GM18511 (cell line): Measurements from ENCODE around the gene RSKR.
"Not testable (repeated sequence)": the region's sequence is repeated elsewhere in the genome, so short reads cannot be mapped to it uniquely, and the experiment has no call there.

Experiments used
- ATAC-seq: cut with Tn5 transposase; IDR thresholded peaks from one replicate; pipeline ENCODE4 v1.9.1; 2021; ENCODE audit warnings: mild to moderate bottlenecking, moderate library complexity; ENCODE audit not compliant: unreplicated experiment

RSKR gene

DNA sequence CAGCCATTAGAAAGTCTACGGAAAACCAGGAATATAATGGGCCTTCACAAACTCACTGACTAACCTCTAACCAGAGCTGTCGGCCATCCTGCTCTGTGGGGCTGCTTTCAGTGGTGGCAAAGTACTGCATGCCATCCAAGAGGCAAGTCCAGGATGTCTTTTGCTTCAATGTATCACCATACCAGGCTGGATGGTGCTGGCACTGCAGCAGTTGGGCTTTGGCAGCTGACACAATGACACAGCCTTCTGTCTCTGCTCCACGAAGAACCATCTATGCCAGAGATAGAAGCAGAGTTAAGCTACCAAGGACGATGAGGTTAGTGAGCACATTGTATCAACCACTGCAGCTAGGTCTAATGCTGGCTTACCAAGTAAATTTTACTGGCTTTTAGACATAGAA lies 9.7 kb upstream of the RSKR start:
- no peak for ATAC-seq

DNA sequence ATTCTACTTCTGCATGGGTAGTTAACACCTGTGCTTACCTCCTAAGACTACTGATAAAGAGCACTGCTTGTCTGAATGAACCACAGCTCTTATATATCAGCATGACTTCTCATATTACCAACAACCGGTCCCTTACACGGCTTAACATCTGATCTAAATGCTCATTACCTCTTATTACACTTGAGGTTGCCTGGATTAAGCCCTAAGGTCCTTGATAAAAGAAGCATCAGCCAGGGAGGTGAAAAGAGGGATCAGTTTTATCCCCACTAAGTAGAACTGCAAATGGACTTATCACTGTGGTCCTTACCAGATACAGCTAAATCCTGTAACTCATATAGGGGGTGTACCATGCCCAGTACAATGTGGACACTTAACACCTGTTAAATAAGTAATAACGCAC lies 8.2 kb upstream of the RSKR start:
- no peak for ATAC-seq

DNA sequence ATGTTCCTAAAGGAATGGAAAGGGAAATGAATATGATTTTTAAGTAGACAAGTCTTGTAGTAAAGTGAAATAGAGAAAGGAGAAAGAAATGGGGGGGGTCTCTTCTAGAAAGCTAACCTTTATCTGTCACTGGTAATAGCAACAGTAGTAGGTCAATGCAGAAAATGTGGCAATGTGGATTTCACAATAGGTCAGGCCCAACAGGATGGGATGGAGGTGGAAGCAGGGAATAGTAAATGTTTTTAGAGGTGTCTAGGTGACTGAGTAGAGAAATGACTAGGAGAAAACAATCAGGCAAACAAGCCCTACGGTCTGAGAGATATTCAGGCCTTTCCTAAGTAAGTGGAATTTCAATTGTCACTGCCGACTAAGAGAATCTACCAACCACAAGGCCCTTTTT lies 6.0 kb upstream of the RSKR start:
- no peak for ATAC-seq

DNA sequence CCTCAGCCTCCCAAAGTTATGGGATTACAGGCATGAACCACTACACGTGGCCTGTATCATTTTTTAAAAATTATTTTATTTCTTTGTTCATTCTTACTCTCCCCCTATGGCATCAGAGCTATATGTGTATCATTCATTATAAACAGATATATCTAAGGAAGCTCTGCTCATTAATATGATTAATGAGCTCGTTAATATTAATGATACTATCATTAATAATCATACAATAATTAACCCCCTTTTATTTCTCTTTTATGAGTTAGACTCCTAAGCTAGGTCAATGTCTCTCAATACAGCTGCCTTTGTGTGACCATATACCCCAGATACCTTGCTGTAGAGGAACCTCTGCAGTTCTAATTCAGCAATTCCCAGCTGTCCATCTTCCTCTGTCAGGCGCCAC lies 4.5 kb upstream of the RSKR start:
- ATAC-seq, result no peak

DNA sequence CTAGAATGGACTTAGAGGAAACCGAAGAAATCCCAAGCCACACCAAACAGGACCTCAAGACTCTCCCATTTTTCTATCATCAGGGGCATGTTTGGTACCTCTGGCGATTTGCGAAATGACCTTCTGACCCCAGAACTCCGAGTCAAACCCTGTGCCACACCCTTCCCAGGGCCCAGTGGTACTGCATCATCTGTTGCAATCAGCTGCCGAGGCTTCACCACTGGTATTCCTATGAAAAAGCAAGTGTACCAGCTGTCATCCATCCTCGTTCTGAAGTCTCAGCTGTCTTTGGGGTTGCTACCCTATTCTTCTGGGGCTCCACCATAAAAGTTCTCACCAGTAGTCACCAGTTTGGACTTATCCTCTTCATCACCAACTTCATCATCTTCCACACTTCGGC lies 2.3 kb upstream of the RSKR start:
- no peak for ATAC-seq

DNA sequence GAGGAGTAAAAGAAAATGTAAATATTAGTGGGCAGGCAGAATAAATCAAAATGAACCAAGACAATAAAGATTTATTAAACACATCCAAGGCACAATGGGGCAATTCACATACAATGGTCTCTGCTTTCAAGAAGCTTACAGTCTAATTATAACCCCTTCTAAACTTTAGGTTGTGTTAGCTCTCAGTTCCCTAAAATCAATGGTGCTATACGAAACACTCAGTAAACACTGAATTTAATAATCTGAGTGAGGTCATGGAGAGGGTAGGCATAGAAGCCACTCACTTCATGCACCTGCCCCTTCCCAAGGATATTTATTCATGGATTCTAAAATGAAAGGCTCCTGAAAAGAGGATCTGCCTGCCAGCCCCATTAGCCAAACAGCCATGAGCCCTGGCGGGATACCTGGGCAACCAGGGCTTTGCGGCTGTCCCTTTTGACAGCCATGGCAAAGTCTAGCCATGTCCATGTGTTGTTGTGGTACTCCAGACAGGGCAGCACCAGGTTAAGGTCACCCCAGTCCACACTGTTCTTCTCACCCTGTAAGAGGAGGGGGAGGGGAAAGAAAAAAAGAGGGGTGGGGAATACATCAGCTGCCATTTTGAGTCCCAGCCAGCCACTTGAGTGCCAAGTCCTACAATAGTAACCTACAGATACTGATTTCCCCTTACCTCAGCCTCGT lies 1.4 kb upstream of the RSKR start:
- no peak for ATAC-seq

DNA sequence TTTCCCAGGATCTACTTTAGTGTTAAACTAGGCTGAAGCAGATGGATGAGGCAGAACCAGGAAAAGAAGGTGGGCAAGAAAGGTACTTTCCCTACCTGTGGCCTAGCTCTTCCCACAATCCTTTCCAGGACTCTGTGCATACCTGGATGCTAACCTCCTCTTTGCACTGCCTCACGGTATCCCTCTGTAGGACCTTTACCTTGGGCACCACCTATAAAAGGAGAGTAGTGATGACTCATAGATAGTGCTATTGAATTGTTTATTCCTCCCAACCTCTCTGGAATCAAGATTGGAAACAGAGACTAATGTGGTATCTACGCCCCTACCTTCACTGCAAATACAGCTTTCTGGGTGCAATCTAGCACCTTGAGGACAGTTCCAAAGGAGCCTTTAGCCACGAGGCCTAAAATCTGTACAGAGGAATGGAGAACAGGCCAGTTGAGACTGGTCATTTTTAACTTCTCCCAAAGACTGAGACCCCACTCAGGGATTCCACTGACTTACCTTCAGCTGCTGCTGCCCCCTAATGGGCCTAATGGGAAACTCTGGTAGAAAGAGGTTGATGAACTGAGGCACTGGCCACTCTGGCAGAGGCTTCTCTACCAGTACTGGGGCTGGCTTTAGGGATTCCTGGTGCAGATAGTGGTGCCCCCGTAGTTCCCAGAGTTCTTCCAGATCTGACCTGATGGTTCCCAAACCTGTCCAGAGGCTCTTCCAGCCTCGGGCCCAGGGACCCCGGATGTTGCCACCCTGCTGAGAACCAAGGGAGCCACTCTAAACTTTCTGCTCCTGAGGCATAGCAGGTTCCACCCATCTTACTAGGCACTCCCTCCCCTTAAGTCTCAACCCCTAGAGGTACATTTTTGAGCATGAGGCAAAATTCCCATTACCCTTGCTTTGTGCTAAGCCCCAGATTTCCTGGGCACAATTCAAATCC lies 781 bp downstream of the RSKR start:
- no peak for ATAC-seq

DNA sequence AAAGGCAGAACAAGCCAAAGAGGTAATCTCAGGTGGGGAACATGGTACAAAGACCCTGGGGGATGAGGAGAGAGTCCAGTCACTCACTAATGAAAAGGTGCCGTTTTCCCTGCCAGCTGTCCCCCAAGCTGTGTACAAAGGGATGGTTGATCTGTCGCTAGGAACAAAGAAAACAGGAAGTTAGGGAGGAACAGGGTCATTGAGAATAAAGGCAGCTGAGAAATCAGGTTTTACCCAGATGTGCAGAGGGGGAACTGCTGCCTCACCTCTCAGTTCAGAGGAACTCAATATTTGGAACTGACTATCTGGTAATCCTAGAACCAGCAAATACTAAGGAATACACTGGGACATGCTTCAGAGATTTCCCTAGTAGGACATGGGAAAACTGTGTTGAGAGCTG lies 1.5 kb downstream of the RSKR start:
- ATAC-seq, result no peak

DNA sequence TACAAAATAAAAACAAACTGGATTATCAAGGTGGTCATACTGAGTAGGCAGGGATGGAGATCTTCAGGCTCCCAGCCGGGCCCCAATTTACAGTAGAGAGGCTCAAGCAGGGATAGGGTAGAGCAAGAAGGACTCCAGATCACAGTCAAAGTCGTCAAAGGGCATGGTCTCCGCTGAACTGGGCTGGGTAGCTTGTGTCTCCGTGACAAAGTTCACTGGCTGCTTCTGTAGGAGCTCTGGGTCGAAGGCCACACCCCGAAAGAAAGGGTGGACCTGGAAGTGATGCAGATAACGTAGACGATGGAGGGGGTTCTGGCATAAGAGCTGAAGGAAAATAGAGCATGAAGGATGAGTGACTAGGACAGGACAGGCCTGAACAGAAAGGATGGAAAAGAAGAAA lies 3.6 kb downstream of the RSKR start:
- ATAC-seq, result no peak

DNA sequence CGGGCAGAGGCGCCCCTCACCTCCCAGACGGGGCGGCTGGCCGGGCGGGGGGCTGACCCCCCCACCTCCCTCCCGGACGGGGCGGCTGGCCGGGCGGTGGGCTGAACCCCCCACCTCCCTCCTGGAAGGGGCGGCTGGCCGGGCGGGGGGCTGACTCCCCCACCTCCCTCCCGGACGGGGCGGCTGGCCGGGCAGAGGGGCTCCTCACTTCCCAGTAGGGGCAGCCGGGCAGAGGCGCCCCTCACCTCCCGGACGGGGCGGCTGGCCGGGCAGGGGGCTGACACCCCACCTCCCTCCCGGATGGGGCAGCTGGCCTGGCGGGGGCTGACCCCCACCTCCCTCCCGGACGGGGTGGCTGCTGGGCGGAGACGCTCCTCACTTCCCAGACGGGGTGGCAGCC lies 10.0 kb downstream of the RSKR start:
- not testable (repeated sequence) for ATAC-seq

DNA sequence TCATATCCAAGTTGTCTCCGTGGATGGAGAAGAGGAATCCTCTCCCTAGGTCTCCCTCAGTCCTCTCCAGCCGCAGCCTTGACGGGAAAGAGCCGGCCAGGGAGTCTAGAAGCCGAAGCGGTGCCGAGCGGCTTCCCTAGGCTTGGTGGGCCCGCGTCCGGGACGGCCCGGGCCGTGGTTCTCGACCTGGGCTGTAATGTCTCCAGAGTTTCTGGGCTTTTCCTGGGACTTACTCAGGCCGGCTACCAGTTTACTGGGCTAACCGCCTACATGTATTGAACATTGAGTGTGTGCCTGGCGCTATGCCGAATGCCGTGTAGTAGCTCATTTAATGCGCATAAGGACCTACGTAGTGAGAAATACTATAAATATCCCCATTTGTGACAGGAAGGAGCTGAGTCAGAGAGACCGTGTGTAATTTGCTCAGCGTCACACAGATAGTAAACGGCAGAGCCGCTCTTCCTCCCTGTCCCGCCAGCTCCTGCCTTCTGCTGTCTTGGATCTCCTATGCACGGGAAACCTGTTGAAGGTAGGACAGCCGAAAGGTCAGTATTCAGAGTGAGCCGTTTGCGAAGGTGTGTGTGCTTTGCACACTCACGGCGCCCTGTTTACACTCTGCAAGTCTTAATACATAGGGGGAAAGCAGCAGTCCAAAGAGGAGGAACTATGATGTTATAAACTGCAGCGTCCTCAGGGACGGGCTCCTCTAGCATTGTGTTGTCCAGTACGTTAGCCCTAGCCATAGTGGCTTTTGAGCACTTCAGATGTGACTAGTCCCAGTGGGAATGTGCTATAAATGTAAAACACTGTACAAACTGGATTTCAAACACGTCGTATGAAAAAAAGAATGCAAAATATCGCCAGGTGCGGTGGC lies 14.4 kb downstream of the RSKR start:
- peak; percentile 54 for ATAC-seq

DNA sequence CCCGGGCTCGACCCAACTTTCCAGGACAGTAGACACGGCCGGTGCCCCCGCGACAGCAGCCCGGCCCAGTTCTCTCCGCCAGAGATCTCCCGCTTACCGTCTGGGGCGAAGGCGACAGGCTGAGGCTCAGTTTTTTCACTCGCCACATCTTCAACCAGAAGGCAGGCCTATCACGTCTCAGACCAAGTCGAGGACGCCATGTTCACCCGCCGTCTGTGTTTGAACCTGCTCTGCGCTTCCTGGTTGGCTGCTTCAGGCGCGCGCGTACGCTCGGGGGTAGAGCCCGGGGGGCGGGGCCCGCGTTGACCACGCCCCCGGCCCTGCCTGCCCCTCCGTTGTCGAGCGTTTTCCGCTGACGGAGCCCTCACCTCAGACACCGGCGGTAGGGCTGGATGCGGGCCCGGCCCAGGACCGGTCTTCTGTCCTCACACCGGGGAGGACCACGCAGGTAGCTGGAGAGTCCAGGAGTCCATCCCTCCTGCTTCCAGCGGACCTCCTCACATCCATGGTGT lies 15.1 kb downstream of the RSKR start, which contains the start of gene SPAG5:
SPAG5 (minus strand) TSS at position 227 of the 512 bp plus-strand sequence; CDS start at position 148, 79 bp downstream.
- ATAC-seq, result peak; percentile 92

DNA sequence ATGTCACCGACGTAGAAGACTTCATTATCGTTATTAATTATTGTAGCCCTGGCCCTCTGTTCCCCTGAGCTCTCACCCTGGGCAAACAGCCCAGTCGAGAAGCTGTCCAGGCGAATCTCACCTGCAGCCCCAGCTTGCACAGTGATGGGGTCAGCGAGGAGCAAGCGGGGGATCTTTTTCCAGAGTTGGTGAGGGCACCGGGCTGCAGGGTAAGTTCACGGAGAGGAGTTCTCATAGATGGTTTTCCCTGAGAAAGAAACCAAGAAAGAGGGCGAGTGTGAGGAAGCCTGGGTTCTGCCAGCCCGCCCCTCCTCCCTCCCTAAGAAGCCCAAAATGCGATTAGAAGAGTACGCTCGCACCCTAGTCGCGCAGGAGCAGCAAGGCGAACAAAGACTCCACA lies 15.6 kb downstream of the RSKR start:
- no peak for ATAC-seq

DNA sequence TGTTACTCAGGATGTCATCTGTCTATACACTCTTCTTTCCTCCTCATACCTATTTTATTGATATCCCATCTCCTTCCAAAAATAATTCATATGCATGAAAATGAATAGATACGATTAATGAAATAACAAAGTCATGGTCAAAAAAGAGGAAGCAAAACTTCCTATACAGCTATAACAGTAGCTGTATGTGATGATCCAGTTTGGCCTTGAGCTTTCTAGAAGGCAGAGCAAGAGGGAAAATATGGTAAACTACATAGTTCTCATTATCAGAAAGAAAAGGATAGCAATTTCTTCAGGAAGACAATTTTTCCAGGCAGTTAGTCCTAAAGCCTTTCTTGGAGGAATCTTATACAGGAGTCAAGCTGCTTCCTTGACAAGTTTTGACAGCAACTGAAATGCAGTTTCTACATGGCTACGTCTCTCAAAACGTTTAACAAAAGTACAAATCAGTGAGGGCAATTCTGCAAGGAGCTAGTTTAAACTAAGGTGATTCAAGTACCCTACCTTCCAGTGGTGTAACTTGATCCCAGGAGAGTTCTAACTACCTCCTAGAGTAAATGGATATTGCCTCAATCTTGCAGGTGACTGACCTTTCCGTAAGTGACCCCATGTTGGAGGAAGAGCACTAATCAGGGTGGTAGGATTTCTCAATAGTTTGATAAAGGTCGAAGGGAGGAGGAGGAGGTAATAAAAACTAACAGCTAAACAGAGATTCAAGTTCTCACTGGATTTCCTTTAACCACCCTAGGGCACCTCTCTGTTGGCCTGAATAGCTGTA lies 16.2 kb downstream of the RSKR start:
- no peak for ATAC-seq

DNA sequence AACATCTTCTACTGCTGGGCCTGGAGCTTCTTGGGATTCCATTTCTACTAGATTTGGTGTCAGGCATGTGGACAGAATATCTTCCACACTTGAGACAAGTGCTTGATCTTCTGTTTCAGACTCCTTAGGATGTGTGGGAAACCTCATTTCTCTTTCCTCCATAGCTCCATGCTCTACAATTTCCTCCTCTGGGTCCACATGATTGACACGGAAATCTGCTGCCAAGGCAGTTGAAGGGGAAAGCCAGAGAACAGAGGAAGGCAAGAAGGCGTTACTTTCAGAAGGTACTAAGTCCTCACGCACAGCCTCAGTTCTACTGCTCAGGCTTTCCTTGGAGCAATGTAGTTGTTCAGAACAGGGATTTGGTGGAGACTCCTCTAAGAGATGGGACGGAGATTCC lies 21.7 kb downstream of the RSKR start:
- ATAC-seq, result no peak

DNA sequence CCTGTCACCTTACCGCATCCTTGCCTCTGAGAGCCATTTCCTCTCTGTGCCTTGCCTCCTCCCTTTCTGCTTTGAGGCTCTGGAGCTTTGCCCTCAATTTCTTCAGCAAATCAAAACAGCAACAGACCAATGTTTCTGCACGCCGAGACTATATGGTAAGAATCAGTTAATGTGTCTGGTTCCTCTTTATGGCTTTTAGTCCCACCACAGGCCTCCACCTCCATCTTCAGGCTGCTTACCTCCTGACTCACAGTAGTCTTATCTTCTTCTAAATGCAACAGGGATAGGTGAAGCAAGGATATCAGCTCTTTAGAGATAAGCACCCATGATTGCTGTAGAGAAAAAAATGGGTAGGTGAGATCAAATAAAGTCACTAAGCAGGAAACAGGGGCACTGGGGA lies 28.1 kb downstream of the RSKR start:
- no peak for ATAC-seq

DNA sequence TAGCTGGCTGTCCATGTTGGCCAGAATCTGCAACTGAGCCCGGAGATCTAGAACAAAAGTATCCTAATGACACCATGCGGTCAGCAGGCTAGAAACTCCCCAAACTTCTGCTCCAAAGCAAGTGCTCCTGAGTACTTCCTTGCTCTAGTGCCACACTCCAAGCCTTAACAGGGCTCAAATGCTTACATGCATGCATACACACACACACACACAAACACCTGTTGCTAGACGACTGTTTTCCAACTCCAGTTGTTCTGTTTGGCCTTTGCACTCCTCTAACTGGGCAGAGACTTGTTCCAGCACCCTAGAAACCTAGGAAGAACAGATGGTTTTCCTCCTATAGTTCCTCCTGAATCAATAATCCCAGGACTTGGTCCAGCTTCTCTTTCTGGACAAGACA lies 29.6 kb downstream of the RSKR start:
- ATAC-seq, result no peak

DNA sequence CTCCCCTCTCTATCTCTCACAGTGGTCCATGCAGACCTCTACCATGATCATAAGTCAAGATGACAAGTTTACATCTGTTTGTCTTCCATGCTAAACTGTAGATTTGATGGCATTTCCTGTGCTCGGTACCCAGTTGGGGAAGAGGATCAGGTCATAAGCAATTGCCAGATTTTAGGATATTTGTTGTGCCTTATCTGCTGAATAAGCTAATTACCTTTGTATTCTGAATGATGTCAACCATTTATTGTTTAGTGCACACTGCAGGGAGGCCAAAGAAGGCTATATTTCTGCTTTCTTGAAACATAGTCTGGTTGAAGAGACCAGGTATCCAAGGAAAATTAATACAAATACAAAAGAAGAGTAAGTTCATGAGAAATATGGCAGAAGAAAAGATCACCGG lies 31.5 kb downstream of the RSKR start:
- no peak for ATAC-seq

DNA sequence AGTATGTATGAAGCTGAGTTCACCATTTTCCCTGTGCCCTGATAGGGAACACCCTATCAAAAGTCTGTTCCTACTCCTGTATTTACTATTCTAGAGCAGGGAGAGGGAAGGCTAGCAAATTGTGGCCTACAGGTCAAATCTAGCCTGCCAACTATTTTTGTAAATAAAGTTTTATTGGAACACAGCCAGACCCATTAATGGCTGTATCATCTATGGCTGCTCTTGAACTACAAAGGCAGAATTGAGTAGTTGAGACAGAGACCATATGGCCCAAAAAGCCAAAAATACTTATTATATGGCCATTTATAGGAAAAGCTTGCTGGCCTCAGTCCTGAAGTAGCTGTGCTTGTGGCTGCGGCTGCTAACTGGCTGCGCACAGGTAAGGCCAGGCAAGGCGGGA lies 33.0 kb downstream of the RSKR start:
- ATAC-seq, result no peak

DNA sequence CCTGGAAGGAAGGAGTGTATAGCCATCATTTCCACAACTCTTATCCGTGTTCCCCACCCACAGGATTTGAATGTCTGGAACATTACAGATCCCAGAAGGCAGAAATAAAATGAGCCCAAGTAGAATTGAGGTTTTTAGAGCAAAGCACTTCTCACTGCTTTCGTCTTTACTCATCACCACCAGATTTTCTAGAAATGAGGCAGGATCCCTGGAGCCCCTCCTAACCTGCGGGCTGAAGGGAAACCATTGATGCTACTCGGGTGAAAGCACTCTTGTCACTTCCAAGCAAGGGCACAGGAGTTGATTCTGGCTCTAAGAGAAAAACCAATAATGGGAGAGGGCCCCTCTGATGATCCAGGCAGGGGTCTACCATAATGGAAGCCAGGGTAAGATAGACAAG lies 34.5 kb downstream of the RSKR start:
- no peak for ATAC-seq
